ENCODE data around the gene HSPD1. TPM values are rescaled to one million over a fixed set of nuclear protein-coding genes. Genes with fewer than 3 reads are reported as not detected.
"Not testable (repeated sequence)": the region's sequence is repeated elsewhere in the genome, so short reads cannot be mapped to it uniquely, and the experiment has no call there.

HSPD1 gene
- polyA plus RNA-seq, 1 donor from 2014 or later, result 229 TPM

DNA sequence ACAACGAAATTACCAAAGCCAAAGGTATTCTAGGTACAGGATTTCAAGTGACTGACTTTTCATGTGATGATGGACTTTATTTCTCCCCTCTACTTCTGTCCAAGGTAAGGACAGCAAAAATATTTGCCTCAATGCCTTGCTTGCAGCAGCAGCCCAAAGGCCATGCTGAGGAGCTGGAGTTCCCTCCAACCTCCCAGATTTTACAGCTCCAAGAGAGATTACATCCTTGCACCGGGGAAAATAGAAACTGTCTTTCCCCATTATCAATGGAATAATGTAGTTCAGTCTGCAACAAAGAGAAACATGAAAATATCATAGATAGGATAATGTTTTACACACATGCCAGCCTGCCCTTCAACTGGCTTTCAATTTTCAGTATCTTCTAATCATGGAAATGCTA is 13.5 kb downstream of the HSPD1 start:
- no peak for TF ChIP-seq SMC3 (conservative IDR thresholded peaks at IDR 0.05; ENCODE audit: poor library complexity)
- no peak for TF ChIP-seq EZH2 (IDR thresholded peaks at IDR 0.05; ENCODE audit: borderline replicate concordance, insufficient read depth, low read length, poor library complexity, severe bottlenecking)
- Histone ChIP-seq H2AFZ (ENCODE audit: low read depth, low read length) (no peak overlapping the region), H3K9me3 (ENCODE audit: low read length) (no peaks in the 10 kb centered on the region), H3K4me3 (ENCODE audit: low read length) (no peak overlapping the region), H4K20me1 (ENCODE audit: insufficient read depth) (no peaks in the 10 kb centered on the region), H3K9me2 (ENCODE audit: insufficient read depth, low read length) (no peaks in the 10 kb centered on the region), H3F3A (ENCODE audit: insufficient read depth, low read length, poor library complexity, severe bottlenecking) (no peaks in the 10 kb centered on the region), H3K27ac (ENCODE audit: low read length) (no peak overlapping the region), H3K9ac (ENCODE audit: low read length) (no peak overlapping the region), H3K79me2 (replicated peaks; ENCODE audit: insufficient read depth, low read length) (no peaks in the 10 kb centered on the region), H3K27me3 (ENCODE audit: insufficient read depth, low read depth, low read length) (no peaks in the 10 kb centered on the region), H3K4me2 (ENCODE audit: low read length) (no peak overlapping the region), H3K36me3 (ENCODE audit: insufficient read depth, low read length) (no peaks in the 10 kb centered on the region)

DNA sequence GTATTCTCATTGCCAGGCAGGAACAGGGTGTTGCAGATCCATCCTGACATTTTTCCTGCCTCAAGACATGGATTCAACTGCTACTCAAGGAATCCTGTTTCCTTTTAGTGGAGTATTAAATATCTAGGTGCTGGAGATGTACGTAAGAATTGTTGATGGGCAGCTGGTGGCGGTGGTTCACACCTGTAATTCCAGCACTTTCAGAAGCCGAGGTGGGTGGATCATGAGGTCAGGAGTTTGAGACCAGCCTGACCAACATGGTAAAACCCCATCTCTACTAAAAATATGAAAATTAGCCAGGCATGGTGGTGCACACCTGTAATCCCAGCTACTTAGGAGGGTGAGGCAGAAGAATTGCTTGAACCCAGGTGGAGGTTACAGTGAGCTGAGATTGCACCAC is 15.4 kb downstream of the HSPD1 start:
- not testable (repeated sequence) for H3K9me2 ChIP-seq (ENCODE audit: insufficient read depth, low read length); H3K4me3 ChIP-seq (ENCODE audit: low read length); H4K20me1 ChIP-seq (ENCODE audit: insufficient read depth); H3K27ac ChIP-seq (ENCODE audit: low read length); H3K4me2 ChIP-seq (ENCODE audit: low read length); H2AFZ ChIP-seq (ENCODE audit: low read depth, low read length); H3F3A ChIP-seq (ENCODE audit: insufficient read depth, low read length, poor library complexity, severe bottlenecking); H3K79me2 ChIP-seq (replicated peaks; ENCODE audit: insufficient read depth, low read length); H3K27me3 ChIP-seq (ENCODE audit: insufficient read depth, low read depth, low read length); H3K9ac ChIP-seq (ENCODE audit: low read length); H3K9me3 ChIP-seq (ENCODE audit: low read length); H3K36me3 ChIP-seq (ENCODE audit: insufficient read depth, low read length)

DNA sequence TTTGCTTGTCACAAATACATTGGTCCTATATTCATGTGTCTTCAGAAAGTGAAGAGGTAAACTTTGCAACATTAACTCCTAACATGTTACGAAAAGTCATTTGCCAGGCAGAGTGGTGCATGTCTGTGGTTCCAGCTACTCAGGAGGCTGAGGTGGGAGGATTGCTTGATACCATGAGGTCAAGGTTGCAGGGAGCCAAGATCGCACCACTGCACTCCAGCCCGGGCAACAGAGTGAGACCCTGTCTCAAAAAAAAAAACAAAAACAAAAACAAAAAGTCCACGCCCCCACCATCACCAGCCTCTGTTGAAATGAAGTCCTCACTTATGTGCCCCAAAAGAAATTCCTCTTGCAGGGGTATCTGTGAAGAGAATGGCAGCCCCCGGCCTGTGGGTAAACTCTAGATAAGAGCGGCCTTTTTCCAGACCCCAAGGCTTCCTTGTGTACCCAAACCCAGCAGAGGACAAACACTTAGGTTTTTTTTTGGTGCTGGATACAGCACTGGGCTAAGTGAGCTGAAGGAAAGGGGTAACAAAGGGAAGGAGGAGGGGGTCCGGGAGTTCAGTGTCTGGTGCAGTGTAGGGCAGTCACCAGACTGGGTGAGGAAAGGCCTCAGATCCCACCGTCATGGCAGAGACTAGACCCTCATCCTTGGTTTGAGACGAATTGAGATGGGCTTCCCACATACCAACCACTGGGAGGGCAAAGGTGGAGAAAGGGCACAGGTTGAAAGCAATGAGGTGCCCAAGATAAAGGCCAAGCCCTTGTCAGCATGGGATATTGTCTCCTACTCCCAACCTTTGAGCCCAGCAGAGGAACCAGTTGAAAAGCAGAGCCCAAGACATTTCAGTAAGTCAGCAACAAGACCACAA is 19.2 kb downstream of the HSPD1 start:
- H4K20me1 ChIP-seq (ENCODE audit: insufficient read depth), result no peaks in the 10 kb centered on the region
- no peaks in the 10 kb centered on the region for H3K27me3 ChIP-seq (ENCODE audit: insufficient read depth, low read depth, low read length)
- H3K4me3 ChIP-seq (ENCODE audit: low read length), result no peak overlapping the region
- no peak overlapping the region for H3K27ac ChIP-seq (ENCODE audit: low read length)
- no peaks in the 10 kb centered on the region for H3K79me2 ChIP-seq (replicated peaks; ENCODE audit: insufficient read depth, low read length)
- H3K4me2 ChIP-seq (ENCODE audit: low read length), result no peak overlapping the region
- H3F3A ChIP-seq (ENCODE audit: insufficient read depth, low read length, poor library complexity, severe bottlenecking), result no peaks in the 10 kb centered on the region
- H3K36me3 ChIP-seq (ENCODE audit: insufficient read depth, low read length), result no peaks in the 10 kb centered on the region
- H3K9ac ChIP-seq (ENCODE audit: low read length), result no peak overlapping the region
- H2AFZ ChIP-seq (ENCODE audit: low read depth, low read length), result no peak overlapping the region
- TF ChIP-seq RAD21 (conservative IDR thresholded peaks at IDR 0.05), result no peak
- no peak for TF ChIP-seq SMC3 (conservative IDR thresholded peaks at IDR 0.05; ENCODE audit: poor library complexity)
- TF ChIP-seq, protein P1, sequence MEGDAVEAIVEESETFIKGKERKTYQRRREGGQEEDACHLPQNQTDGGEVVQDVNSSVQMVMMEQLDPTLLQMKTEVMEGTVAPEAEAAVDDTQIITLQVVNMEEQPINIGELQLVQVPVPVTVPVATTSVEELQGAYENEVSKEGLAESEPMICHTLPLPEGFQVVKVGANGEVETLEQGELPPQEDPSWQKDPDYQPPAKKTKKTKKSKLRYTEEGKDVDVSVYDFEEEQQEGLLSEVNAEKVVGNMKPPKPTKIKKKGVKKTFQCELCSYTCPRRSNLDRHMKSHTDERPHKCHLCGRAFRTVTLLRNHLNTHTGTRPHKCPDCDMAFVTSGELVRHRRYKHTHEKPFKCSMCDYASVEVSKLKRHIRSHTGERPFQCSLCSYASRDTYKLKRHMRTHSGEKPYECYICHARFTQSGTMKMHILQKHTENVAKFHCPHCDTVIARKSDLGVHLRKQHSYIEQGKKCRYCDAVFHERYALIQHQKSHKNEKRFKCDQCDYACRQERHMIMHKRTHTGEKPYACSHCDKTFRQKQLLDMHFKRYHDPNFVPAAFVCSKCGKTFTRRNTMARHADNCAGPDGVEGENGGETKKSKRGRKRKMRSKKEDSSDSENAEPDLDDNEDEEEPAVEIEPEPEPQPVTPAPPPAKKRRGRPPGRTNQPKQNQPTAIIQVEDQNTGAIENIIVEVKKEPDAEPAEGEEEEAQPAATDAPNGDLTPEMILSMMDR (IDR thresholded peaks at IDR 0.05; ENCODE audit: poor library complexity, severe bottlenecking), result no peak
- TF ChIP-seq, protein P2, sequence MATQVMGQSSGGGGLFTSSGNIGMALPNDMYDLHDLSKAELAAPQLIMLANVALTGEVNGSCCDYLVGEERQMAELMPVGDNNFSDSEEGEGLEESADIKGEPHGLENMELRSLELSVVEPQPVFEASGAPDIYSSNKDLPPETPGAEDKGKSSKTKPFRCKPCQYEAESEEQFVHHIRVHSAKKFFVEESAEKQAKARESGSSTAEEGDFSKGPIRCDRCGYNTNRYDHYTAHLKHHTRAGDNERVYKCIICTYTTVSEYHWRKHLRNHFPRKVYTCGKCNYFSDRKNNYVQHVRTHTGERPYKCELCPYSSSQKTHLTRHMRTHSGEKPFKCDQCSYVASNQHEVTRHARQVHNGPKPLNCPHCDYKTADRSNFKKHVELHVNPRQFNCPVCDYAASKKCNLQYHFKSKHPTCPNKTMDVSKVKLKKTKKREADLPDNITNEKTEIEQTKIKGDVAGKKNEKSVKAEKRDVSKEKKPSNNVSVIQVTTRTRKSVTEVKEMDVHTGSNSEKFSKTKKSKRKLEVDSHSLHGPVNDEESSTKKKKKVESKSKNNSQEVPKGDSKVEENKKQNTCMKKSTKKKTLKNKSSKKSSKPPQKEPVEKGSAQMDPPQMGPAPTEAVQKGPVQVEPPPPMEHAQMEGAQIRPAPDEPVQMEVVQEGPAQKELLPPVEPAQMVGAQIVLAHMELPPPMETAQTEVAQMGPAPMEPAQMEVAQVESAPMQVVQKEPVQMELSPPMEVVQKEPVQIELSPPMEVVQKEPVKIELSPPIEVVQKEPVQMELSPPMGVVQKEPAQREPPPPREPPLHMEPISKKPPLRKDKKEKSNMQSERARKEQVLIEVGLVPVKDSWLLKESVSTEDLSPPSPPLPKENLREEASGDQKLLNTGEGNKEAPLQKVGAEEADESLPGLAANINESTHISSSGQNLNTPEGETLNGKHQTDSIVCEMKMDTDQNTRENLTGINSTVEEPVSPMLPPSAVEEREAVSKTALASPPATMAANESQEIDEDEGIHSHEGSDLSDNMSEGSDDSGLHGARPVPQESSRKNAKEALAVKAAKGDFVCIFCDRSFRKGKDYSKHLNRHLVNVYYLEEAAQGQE (IDR thresholded peaks at IDR 0.05; ENCODE audit: borderline replicate concordance), result no peak
- no peak for TF ChIP-seq POLR2AphosphoS5 (IDR thresholded peaks at IDR 0.05)
- no peak for TF ChIP-seq EP300 (conservative IDR thresholded peaks at IDR 0.05; ENCODE audit: poor library complexity, severe bottlenecking)
- TF ChIP-seq EZH2 (IDR thresholded peaks at IDR 0.05; ENCODE audit: borderline replicate concordance, insufficient read depth, low read length, poor library complexity, severe bottlenecking), result no peak
- no peak for TF ChIP-seq TAF1 (IDR thresholded peaks at IDR 0.05; ENCODE audit: low read depth)
- no peak for TF ChIP-seq MXI1 (conservative IDR thresholded peaks at IDR 0.05; ENCODE audit: poor library complexity, severe bottlenecking)
- no peaks in the 10 kb centered on the region for H3K9me3 ChIP-seq (ENCODE audit: low read length)
- no peaks in the 10 kb centered on the region for H3K9me2 ChIP-seq (ENCODE audit: insufficient read depth, low read length)

Data from neural cell (in vitro differentiated cells).